ENCODE data around the gene DCDC1. TPM values are rescaled to one million over a fixed set of nuclear protein-coding genes. Genes with fewer than 3 reads are reported as not detected.

The DCDC1 gene
- total RNA-seq, 1 experiment from 2014 or later, result 0.58 TPM

DNA sequence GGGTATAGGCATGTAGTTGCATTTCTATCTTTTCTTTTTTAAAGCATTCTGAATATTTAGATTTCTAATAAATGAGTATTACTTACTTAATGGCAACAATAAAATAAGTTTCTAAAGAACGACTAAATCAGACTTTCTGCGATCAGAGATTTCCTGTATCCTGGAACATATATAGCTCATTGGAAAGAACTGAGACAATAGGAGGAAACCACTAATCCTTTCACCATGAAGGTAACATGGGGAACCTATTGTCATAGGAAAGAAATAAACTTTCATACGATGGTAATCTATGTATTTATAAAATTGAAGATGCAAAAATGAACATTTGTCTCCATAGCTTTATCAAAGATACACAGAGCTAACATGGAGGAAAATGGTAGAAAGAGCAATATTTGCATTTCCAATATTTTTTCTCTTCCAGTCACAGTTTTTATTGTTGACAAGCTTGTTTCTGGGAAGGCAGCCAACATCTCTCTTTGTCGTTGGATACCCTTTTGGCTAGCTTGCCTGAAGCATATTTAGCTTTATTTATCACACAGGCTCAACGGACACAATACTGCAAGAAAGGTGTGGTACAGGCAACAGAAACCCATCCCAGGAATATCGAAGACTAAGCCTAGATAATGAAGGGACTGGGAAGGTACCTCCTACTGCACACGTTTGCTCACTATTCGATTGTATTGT is 490.1 kb downstream of the DCDC1 start:
- Histone ChIP-seq H3K4me3 (ENCODE audit: low read depth, low read length, poor library complexity, severe bottlenecking) (no peak overlapping the region), H3K9me3 (ENCODE audit: low read depth, low read length, poor library complexity, severe bottlenecking) (no peaks in the 10 kb centered on the region), H3K27me3 (replicated peaks; ENCODE audit: insufficient read depth, low read depth, low read length, poor library complexity) (peaks cover 8% of the 10 kb centered on the region), H3K27ac (ENCODE audit: low read depth, low read length, poor library complexity, severe bottlenecking) (no peak overlapping the region), H3K36me3 (ENCODE audit: insufficient read depth, low read length, poor library complexity, severe bottlenecking) (no peaks in the 10 kb centered on the region), H3K4me1 (ENCODE audit: insufficient read depth, low read length, poor library complexity, severe bottlenecking) (no peaks in the 10 kb centered on the region)
- no TSS peak for BruUV-seq (replicated peaks)
- DNase-seq (ENCODE audit: low spot score), result peak; percentile 61
- TF ChIP-seq CTCF (conservative IDR thresholded peaks at IDR 0.05; ENCODE audit: low read depth, low read length) (no peak), EZH2 (IDR thresholded peaks at IDR 0.05; ENCODE audit: borderline replicate concordance, low read depth, low read length, poor library complexity, severe bottlenecking) (no peak)
- ChIA-PET POLR2A (ENCODE audit: low non-redundant PET) (interaction anchor here (0.6 kb wide), 1 partner anchor 131 kb away, joined by 5 read pairs; no protein-coding TSS in a partner anchor), CTCF (no interaction called here)
- intact Hi-C loops (cut with micrococcal nuclease; ENCODE audit: unreplicated experiment), result no loop called here

DNA sequence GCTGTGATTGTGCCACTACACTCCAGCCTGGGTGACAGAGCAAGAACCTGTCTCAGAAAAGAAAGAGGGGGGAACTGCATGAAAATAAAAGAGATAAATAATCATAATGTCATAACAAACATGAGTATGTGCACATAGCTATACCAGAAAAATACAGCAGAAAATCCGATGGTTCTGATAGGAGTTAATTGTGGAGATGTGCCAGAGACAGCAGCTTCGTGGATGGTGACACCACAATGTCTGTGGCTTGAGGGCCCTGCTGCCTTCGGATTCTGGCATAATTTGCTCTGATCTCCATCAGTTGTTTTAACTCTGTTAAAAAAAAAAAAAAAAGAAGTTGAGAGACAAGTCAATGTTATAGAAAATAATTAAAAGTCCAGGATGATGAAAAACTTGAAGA is 491.1 kb downstream of the DCDC1 start:
- no peak overlapping the region for H3K4me3 ChIP-seq (ENCODE audit: low read depth, low read length, poor library complexity, severe bottlenecking)
- no peaks in the 10 kb centered on the region for H3K9me3 ChIP-seq (ENCODE audit: low read depth, low read length, poor library complexity, severe bottlenecking)
- POLR2A ChIA-PET (ENCODE audit: low non-redundant PET), result no interaction called here
- no TSS peak for BruUV-seq (replicated peaks)
- H3K36me3 ChIP-seq (ENCODE audit: insufficient read depth, low read length, poor library complexity, severe bottlenecking), result no peaks in the 10 kb centered on the region
- intact Hi-C loops (cut with micrococcal nuclease; ENCODE audit: unreplicated experiment), result no loop called here
- no peak overlapping the region for H3K27ac ChIP-seq (ENCODE audit: low read depth, low read length, poor library complexity, severe bottlenecking)
- CTCF ChIA-PET, result no interaction called here
- H3K4me1 ChIP-seq (ENCODE audit: insufficient read depth, low read length, poor library complexity, severe bottlenecking), result no peaks in the 10 kb centered on the region
- H3K27me3 ChIP-seq (replicated peaks; ENCODE audit: insufficient read depth, low read depth, low read length, poor library complexity), result peaks cover 4% of the 10 kb centered on the region
- TF ChIP-seq EZH2 (IDR thresholded peaks at IDR 0.05; ENCODE audit: borderline replicate concordance, low read depth, low read length, poor library complexity, severe bottlenecking) (no peak), CTCF (conservative IDR thresholded peaks at IDR 0.05; ENCODE audit: low read depth, low read length) (no peak)
- no peak for DNase-seq (ENCODE audit: low spot score)

DNA sequence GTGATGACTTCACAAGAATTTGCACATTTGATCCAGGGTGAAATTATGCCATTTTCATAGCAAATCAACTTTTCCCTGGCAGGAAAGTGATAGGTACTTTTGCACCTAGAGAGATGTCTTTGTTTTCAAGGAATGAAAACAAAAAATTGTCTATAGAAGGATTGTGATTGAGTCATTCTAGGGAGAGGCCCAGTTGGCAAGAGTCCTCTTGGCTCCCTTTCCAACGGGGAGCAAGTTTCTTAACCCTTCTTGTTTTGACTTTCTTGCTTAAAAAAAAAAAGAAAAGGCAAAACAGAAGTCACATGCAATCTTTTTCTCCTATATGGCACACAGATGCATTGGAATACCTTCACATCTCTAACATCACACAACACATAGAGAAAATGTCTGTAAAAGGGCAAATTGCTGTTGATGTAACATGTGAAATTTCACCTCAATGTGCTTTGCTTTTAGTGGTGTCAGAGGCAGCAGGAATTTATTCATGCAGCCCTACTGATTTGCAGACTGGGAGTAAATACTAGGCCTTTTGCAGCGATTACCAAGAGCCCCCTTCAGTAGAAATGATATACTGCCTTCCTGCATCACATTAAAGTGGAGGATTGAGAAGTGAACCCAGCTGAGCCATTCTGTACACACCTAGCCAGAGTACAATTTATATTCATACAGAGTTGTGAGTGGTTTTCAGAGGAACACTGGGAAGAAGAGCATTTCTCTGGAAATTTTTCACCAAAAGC is 492.7 kb downstream of the DCDC1 start:
- DNase-seq (ENCODE audit: low spot score), result no peak
- no peaks in the 10 kb centered on the region for H3K4me1 ChIP-seq (ENCODE audit: insufficient read depth, low read length, poor library complexity, severe bottlenecking)
- H3K36me3 ChIP-seq (ENCODE audit: insufficient read depth, low read length, poor library complexity, severe bottlenecking), result no peaks in the 10 kb centered on the region
- ChIA-PET POLR2A (ENCODE audit: low non-redundant PET) (no interaction called here), CTCF (no interaction called here)
- no peaks in the 10 kb centered on the region for H3K9me3 ChIP-seq (ENCODE audit: low read depth, low read length, poor library complexity, severe bottlenecking)
- H3K27me3 ChIP-seq (replicated peaks; ENCODE audit: insufficient read depth, low read depth, low read length, poor library complexity), result no peaks in the 10 kb centered on the region
- intact Hi-C loops (cut with micrococcal nuclease; ENCODE audit: unreplicated experiment), result no loop called here
- no peak overlapping the region for H3K4me3 ChIP-seq (ENCODE audit: low read depth, low read length, poor library complexity, severe bottlenecking)
- no TSS peak for BruUV-seq (replicated peaks)
- TF ChIP-seq EZH2 (IDR thresholded peaks at IDR 0.05; ENCODE audit: borderline replicate concordance, low read depth, low read length, poor library complexity, severe bottlenecking) (no peak), CTCF (conservative IDR thresholded peaks at IDR 0.05; ENCODE audit: low read depth, low read length) (no peak)
- H3K27ac ChIP-seq (ENCODE audit: low read depth, low read length, poor library complexity, severe bottlenecking), result no peak overlapping the region

Data from A673 (cell line).